Peyer's patch (tissue), 4 donors: ENCODE measurements around the gene BMS1. TPM values are rescaled to one million over a fixed set of nuclear protein-coding genes. Genes with fewer than 3 reads are reported as not detected.
"Not testable (repeated sequence)": the region's sequence is repeated elsewhere in the genome, so short reads cannot be mapped to it uniquely, and the experiment has no call there.

Experiments
- DNase-seq, 3 donors: peaks; one replicate each; pipeline ENCODE4 v3.0.0-alpha.2; 2017 to 2019
- H3K27ac ChIP-seq, 4 donors: fragments of 200-600 bp; sonication (generic); one replicate each; pipeline ENCODE4 v1.5.1; 2016 to 2019
- H3K27me3 ChIP-seq, 2 donors: fragments of 200-600 bp; sonication (generic); one replicate each; pipeline ENCODE4 v1.5.1; 2019
- H3K36me3 ChIP-seq, 3 donors: fragments of 200-600 bp; sonication (generic); one replicate each; pipeline ENCODE4 v1.5.1; 2016 to 2019
- H3K4me1 ChIP-seq, 4 donors: fragments of 200-600 bp; sonication (generic); one replicate each; pipeline ENCODE4 v1.5.1; 2016 to 2019
- H3K4me3 ChIP-seq, 4 donors: fragments of 200-600 bp; sonication (generic); 1 replicate in 3 of 4; 2 replicates in 1 of 4; pipeline ENCODE4 v1.5.1; 2016 to 2019; ENCODE audit warnings: mild to moderate bottlenecking in 1 of 4
- H3K9me3 ChIP-seq, 4 donors: fragments of 200-600 bp; sonication (generic); one replicate each; pipeline ENCODE4 v1.5.1; 2016 to 2019; ENCODE audit warnings: mild to moderate bottlenecking in 1 of 4
- CTCF ChIP-seq, 6 experiments: fragments of 450-650 bp in 4 of 6; fragments of 200-600 bp in 2 of 6; sonication (generic) in 1 of 6; IDR thresholded peaks; one replicate each; pipeline ENCODE4 v1.5.1; 2017 to 2019; ENCODE audit warnings: antibody characterized with exemption in 6 of 6, mild to moderate bottlenecking in 3 of 6, moderate library complexity in 1 of 6
- POLR2A ChIP-seq, 2 donors: fragments of 450-650 bp; IDR thresholded peaks; one replicate each; pipeline ENCODE4 v1.5.1; 2017; ENCODE audit warnings: antibody characterized with exemption in 2 of 2, mild to moderate bottlenecking in 2 of 2, moderate library complexity in 2 of 2
- total RNA-seq, 4 donors: library from RNA; depleted of rRNA; stranded (reverse); fragments of >200 nt; gene quantifications; one replicate each; pipeline ENCODE4 v1.1.0, GENCODE V29; 2016

BMS1 gene
- total RNA-seq, 4 donors from 2014 or later: 9.6 to 23.9 (median 11.6) TPM

GRCh38 chr10:42865716-42866114 lies 83.1 kb downstream of the BMS1 start:
- Histone ChIP-seq H3K4me3 (no peak overlapping the region), H3K27ac (no peak overlapping the region)

GRCh38 chr10:42866115-42866995 lies 83.8 kb downstream of the BMS1 start:
- Histone ChIP-seq H3K27me3 (peaks cover 0 to 7% of the 10 kb centered on the region in 2 donors), H3K9me3 (no peaks in the 10 kb centered on the region), H3K4me3 (peak overlapping the region in 1 of 4 donors; percentile 27), H3K36me3 (no peaks in the 10 kb centered on the region), H3K27ac (no peak overlapping the region), H3K4me1 (peaks cover 0 to 13% (median 3%) of the 10 kb centered on the region in 4 donors)
- DNase-seq: peak; percentile 23 to 78 (median 60)
- TF ChIP-seq POLR2A (IDR thresholded peaks at IDR 0.05) (no peak), CTCF (IDR thresholded peaks at IDR 0.05) (peak in 4 of 6 experiments; percentile 51 to 72 (median 54))

More at GRCh38 chr10:42865716-42866114, 83.1 kb downstream of the BMS1 start:
- Histone ChIP-seq H3K4me1 (peaks cover 0 to 13% (median 3%) of the 10 kb centered on the region in 4 donors), H3K36me3 (no peaks in the 10 kb centered on the region), H3K27me3 (peaks cover 0 to 7% of the 10 kb centered on the region in 2 donors), H3K9me3 (no peaks in the 10 kb centered on the region)
- no peak for TF ChIP-seq POLR2A (IDR thresholded peaks at IDR 0.05)
- TF ChIP-seq CTCF (IDR thresholded peaks at IDR 0.05): no peak
- DNase-seq: no peak

GRCh38 chr10:42867571-42867970 lies 85.0 kb downstream of the BMS1 start:
- no peak for TF ChIP-seq POLR2A (IDR thresholded peaks at IDR 0.05)
- no peak for TF ChIP-seq CTCF (IDR thresholded peaks at IDR 0.05)
- no peaks in the 10 kb centered on the region for H3K9me3 ChIP-seq
- H3K4me1 ChIP-seq: peaks cover 0 to 13% (median 3%) of the 10 kb centered on the region in 4 donors
- H3K27me3 ChIP-seq: peaks cover 0 to 7% of the 10 kb centered on the region in 2 donors
- H3K27ac ChIP-seq: no peak overlapping the region
- no peaks in the 10 kb centered on the region for H3K36me3 ChIP-seq
- no peak overlapping the region for H3K4me3 ChIP-seq
- no peak for DNase-seq

GRCh38 chr10:42868530-42868929 lies 85.9 kb downstream of the BMS1 start:
- Histone ChIP-seq H3K4me1 (peaks cover 0 to 13% (median 3%) of the 10 kb centered on the region in 4 donors), H3K27me3 (peaks cover 0 to 7% of the 10 kb centered on the region in 2 donors), H3K4me3 (no peak overlapping the region), H3K9me3 (no peaks in the 10 kb centered on the region), H3K36me3 (no peaks in the 10 kb centered on the region), H3K27ac (no peak overlapping the region)
- TF ChIP-seq POLR2A (IDR thresholded peaks at IDR 0.05): no peak
- no peak for TF ChIP-seq CTCF (IDR thresholded peaks at IDR 0.05)
- DNase-seq: no peak

GRCh38 chr10:42869977-42870350 lies 87.4 kb downstream of the BMS1 start:
- H3K9me3 ChIP-seq: no peaks in the 10 kb centered on the region

GRCh38 chr10:42871138-42871641 lies 88.6 kb downstream of the BMS1 start:
- not testable (repeated sequence) for DNase-seq, H3K27me3 ChIP-seq, H3K36me3 ChIP-seq, H3K4me1 ChIP-seq, H3K4me3 ChIP-seq, H3K9me3 ChIP-seq, H3K27ac ChIP-seq

More at GRCh38 chr10:42869977-42870350, 87.4 kb downstream of the BMS1 start:
- peaks cover 0 to 7% of the 10 kb centered on the region in 2 donors for H3K27me3 ChIP-seq
- peaks cover 0 to 13% (median 3%) of the 10 kb centered on the region in 4 donors for H3K4me1 ChIP-seq
- H3K36me3 ChIP-seq: no peaks in the 10 kb centered on the region
- no peak for TF ChIP-seq CTCF (IDR thresholded peaks at IDR 0.05)
- TF ChIP-seq POLR2A (IDR thresholded peaks at IDR 0.05): no peak
- H3K27ac ChIP-seq: no peak overlapping the region
- DNase-seq: no peak
- H3K4me3 ChIP-seq: no peak overlapping the region
